GM18861 (cell line): ENCODE data around the gene FBXL13.
"Not testable (repeated sequence)": the region's sequence is repeated elsewhere in the genome, so short reads cannot be mapped to it uniquely, and the experiment has no call there.

Experiments used
- ATAC-seq: cut with Tn5 transposase; IDR thresholded peaks from one replicate; pipeline ENCODE4 v1.9.1; 2021; ENCODE audit not compliant: unreplicated experiment

FBXL13 gene

GRCh38 chr7:103080923-103081322 is 6.3 kb upstream of the FBXL13 start:
- no peak for ATAC-seq

GRCh38 chr7:103079836-103080235 is 5.2 kb upstream of the FBXL13 start:
- no peak for ATAC-seq

DNA sequence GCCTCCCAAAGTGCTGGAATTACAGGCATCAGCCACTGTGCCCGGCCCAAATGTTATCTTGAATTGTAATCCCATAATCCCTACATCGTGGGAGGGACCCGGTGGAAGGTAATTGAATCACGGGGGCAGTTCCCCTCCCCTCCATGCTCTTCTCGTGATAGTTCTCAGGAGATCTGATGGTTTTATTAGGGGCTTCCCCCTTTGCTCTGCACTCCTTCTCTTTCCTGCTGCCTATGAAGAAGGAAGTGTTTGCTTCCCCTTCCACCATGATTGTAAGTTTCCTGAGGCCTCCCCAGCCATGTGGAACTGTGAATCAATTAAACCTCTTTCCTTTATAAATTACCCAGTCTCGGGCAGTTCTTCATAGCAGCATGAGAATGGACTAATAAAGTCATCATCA is 3.6 kb upstream of the FBXL13 start:
- not testable (repeated sequence) for ATAC-seq

DNA sequence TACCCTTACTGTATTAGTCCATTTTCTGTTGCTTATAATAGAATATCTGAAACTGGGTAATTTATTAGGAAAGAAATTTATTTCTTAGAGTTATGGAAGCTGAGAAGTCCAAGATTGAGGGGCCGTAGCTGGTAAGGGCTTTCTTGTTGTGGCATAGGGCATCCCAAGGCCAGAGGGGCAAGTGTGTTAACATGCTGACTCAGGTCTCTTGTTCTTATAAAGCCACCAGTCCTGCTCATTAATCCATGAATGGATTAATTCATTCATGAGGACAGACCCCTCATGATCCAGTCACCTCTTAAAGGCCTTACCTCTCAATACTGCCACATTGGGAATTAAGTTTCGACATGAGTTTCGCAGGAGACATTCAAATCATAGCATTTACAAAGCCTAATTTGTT is 2.7 kb upstream of the FBXL13 start:
- ATAC-seq: no peak

GRCh38 chr7:103076764-103077163 is 2.2 kb upstream of the FBXL13 start:
- ATAC-seq: no peak

DNA sequence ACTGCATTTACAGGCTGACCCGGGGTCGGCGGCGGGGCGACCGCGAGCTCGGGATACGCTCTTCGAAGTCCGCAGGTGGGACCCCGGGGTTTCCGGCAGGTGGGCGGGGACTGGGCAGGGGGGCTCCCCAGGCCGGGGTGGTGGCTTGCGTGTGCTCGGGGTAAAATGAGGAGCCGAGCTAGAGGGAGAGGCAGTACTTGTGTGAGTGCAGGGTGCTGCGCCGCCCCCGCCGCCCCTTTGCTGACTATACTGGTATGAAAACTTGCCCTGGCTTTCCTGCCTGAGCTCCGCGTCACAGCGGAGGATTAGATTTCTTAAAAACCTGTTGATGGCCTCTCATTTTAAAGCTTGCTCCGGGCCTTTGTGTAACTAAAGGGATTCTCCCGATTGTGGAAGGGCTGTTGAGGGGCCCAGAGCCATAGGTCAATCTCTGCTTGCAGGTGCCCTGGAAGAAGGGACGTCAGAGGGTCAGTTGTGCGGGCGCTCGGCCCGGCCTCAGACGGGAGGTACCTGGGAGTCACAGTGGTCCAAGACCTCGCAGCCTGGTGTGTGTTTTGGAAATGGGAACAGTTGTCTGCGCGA is 832 bp upstream of the FBXL13 start:
- peak; percentile 32 for ATAC-seq

- ATAC-seq: no peak
Measured at GRCh38 chr7:103073989-103074518, 542 bp downstream of the FBXL13 start.

- ATAC-seq: no peak
Measured at GRCh38 chr7:103071000-103071399, 3.6 kb downstream of the FBXL13 start.

DNA sequence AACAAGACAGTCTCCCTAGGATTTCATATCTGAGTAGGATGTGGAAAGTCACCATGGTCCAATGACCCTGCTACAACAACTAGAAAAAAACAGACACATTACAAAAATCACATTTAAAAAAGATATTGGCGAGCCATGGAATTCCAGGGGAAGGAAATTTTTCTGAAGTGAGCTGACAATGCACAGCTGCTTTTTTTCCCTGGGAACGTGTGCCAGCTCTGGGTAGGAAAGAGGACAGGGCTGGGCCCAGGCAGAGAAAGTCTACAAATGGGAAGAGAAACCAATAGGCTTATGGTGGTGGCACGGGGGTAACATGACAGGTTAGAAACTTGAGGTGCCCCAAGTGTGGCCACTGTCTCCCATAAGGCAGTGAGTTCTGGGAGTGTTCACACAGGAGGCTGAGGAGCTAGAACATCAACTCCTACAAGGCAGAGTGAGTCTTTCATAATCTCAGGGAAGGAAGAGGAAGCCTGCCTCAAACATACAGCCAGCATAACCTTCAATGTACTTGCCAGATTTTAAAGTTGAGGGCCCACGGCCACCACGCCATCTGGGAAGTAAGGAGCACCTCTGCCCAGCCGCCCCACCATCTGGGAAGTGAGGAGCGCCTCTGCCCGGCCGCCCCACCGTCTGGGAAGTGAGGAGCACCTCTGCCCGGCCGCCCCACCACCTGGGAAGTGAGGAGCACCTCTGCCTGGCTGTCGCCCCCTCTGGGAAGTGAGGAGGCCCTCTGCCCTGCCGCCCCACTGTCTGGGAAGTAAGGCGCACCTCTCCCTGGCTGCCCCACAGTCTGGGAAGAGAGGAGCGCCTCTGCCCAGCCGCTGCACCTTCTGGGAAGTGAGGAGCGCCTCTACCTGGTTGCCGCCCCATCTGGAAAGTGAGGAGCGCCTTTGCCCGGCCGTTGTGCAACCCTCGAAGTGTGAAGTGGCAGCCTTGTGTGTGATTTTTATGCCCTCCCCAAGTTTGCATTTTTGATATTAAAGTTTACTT is 5.9 kb downstream of the FBXL13 start:
- no peak for ATAC-seq

- no peak for ATAC-seq
Measured at GRCh38 chr7:103065667-103066066, 8.9 kb downstream of the FBXL13 start.

GRCh38 chr7:103063895-103064294 is 10.7 kb downstream of the FBXL13 start:
- ATAC-seq: no peak

DNA sequence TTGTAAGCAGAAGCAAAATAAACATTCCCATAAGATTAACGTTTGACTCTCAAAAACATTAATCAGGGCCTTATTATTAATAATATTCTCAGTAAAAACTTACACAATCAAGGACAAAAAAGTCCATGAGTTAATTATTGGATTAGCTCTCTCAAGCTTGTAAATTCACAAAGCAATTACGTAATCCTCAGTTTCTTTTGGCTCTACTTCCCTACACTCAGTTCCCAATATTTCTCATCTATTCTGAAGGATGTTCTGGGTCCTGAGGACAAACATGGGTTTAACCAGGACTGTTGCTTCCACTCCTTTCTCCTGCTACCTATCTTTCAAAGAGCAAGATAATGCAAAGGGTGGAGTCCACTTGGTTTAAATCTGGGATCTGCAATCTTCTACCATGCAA is 15.1 kb downstream of the FBXL13 start:
- no peak for ATAC-seq

GRCh38 chr7:103058122-103058521 is 16.5 kb downstream of the FBXL13 start:
- ATAC-seq: no peak

GRCh38 chr7:103056006-103056405 is 18.6 kb downstream of the FBXL13 start:
- ATAC-seq: not testable (repeated sequence)

DNA sequence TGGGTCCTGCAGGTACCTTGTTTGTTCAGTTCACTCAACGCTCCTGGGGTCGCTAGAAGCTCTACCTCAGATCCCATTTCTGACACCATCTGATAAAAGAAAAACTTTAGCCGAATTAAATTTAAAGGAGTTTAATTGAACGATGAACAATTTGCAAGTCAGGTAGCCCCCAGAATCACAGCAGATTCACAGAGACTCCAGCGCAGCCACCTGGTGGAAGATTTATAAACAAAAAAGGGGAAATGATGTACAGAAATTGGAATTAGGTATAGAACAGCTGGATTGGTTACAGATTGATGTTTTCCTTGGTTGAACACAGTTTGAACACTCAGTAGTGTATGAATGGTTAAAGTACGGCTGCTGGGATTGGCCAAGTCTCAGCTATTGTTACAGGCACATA is 23.1 kb downstream of the FBXL13 start:
- ATAC-seq: no peak

DNA sequence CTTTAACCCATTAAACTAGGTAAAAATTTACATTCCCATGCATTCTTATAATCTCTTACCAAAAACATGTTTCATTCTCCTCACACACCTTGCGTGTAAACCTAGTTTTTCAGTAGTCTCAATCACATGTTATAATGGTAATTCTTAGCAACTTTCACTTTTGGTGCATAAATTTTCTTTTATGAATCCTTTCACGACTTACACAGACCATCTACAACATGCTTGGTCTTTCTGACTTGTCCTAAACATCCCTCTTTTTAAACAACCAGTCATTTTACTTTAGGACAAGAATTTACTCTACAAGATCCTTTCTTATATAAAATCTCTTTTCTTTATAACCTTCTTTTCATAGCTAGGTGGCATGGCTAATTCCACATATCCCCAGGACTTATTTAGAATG is 25.8 kb downstream of the FBXL13 start:
- no peak for ATAC-seq

GRCh38 chr7:103041815-103042214 is 32.8 kb downstream of the FBXL13 start:
- not testable (repeated sequence) for ATAC-seq

GRCh38 chr7:103037823-103038739 is 36.5 kb downstream of the FBXL13 start:
- not testable (repeated sequence) for ATAC-seq

DNA sequence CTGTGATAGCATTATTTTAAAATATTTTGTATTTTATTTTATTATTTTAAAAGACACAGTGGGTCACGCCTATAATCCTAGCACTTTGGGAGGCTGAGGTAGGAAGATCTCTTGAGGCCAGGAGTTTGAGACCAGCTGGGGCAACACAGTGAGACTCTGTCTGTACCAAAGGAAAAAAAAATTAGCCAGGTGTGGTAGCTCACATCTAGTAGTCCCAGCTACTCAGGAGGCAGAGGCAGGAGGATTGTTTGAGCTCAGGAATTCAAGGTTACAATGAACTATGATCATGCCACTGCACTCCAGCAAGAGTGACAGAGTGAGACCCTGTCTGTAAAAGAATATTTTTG is 37.1 kb downstream of the FBXL13 start:
- ATAC-seq: no peak

GRCh38 chr7:103034318-103034717 is 40.3 kb downstream of the FBXL13 start:
- ATAC-seq: not testable (repeated sequence)

GRCh38 chr7:103031781-103032180 is 42.8 kb downstream of the FBXL13 start:
- no peak for ATAC-seq
